Measurements from ENCODE around the gene PRDM16. TPM values are rescaled to one million over a fixed set of nuclear protein-coding genes. Genes with fewer than 3 reads are reported as not detected.
A peak's percentile ranks its signal among the peaks of the same experiment; 100 is the strongest.

The PRDM16 gene
- total and polyA plus RNA-seq, 2 of the 4 experiments (the other 2 are of a cell fraction), result 0.02 TPM; not detected in 1

DNA sequence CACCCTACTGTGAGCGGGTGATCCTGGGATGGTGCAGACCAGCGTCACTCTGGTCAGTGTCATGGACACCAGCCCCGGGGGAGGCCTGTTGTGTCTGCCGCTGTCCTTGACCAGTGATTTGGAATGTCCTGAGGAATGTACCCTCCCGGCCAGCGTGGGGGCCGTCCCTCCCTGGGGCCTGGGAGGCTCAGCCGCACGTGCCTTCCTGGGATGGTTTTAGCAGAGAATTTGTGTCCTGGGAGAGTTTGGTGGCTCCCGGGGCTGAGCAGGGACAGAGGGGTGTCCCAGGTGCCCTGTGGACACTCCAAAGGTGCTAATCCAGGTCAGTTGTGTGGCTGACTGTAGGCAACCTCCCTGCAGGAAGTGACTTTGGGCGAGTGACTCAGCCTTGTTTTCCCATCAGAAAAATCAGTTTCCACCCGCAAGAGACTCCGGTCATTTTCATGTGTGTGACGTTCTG lies 391.7 kb downstream of the PRDM16 start:
- H3K9me1 ChIP-seq (ENCODE audit: insufficient read depth, low read length), result no peaks in the 10 kb centered on the region
- no peak overlapping the region for H2BK5ac ChIP-seq (ENCODE audit: low read depth, low read length, poor library complexity, severe bottlenecking)
- H3K9ac ChIP-seq (ENCODE audit: low read depth, low read length), result no peak overlapping the region
- H3K23ac ChIP-seq (ENCODE audit: low read depth, low read length), result no peak overlapping the region
- BruUV-seq (replicated peaks), result no TSS peak
- H3K4me1 ChIP-seq (ENCODE audit: control insufficient read depth, insufficient read depth, low read length), result no peaks in the 10 kb centered on the region
- H3K56ac ChIP-seq (ENCODE audit: extremely low read depth, insufficient read depth, low read length), result no peak overlapping the region
- no peaks in the 10 kb centered on the region for H3K9me3 ChIP-seq (ENCODE audit: control insufficient read depth, insufficient read depth, low read length)
- TF ChIP-seq, protein P1, sequence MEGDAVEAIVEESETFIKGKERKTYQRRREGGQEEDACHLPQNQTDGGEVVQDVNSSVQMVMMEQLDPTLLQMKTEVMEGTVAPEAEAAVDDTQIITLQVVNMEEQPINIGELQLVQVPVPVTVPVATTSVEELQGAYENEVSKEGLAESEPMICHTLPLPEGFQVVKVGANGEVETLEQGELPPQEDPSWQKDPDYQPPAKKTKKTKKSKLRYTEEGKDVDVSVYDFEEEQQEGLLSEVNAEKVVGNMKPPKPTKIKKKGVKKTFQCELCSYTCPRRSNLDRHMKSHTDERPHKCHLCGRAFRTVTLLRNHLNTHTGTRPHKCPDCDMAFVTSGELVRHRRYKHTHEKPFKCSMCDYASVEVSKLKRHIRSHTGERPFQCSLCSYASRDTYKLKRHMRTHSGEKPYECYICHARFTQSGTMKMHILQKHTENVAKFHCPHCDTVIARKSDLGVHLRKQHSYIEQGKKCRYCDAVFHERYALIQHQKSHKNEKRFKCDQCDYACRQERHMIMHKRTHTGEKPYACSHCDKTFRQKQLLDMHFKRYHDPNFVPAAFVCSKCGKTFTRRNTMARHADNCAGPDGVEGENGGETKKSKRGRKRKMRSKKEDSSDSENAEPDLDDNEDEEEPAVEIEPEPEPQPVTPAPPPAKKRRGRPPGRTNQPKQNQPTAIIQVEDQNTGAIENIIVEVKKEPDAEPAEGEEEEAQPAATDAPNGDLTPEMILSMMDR (conservative IDR thresholded peaks at IDR 0.05; ENCODE audit: low read depth, low read length), result no peak
- peak; percentile 29; the same call in 1 of the 2 replicates for TF ChIP-seq BHLHE40 (IDR thresholded peaks at IDR 0.05; ENCODE audit: low read depth, low read length)
- no peak overlapping the region for H2BK120ac ChIP-seq (ENCODE audit: low read depth, low read length)
- ChIA-PET POLR2A (ENCODE audit: unreplicated experiment) (no interaction called here), CTCF (no interaction called here)
- no peak overlapping the region for H4K8ac ChIP-seq (ENCODE audit: low read depth in 2 of 2, low read length in 2 of 2)
- no peak overlapping the region for H3K14ac ChIP-seq (replicated peaks; ENCODE audit: low read depth, low read length)
- H3K79me1 ChIP-seq (ENCODE audit: low read depth in 1 of 2, low read length in 2 of 2), result no peaks in the 10 kb centered on the region
- no peak overlapping the region for H3K4me2 ChIP-seq (ENCODE audit: low read depth, low read length)
- no peaks in the 10 kb centered on the region for H3K36me3 ChIP-seq (ENCODE audit: control insufficient read depth, insufficient read depth, low read length)
- H3K4ac ChIP-seq (ENCODE audit: low read depth, low read length), result no peak overlapping the region
- no peak overlapping the region for H2AFZ ChIP-seq (replicated peaks; ENCODE audit: low read length, poor library complexity)
- ATAC-seq (ENCODE audit: low read depth) (no peak), DNase-seq (no peak)
- no peak overlapping the region for H2AK5ac ChIP-seq (ENCODE audit: low read depth, low read length)
- H3K18ac ChIP-seq (ENCODE audit: low read depth, low read length), result no peak overlapping the region
- no peak overlapping the region for H4K5ac ChIP-seq (ENCODE audit: low read depth, low read length)
- peak overlapping the region; percentile 28 for H2AK9ac ChIP-seq (replicated peaks; ENCODE audit: low read depth, low read length, poor library complexity)
- peaks cover 16% of the 10 kb centered on the region for H3K27me3 ChIP-seq (ENCODE audit: control insufficient read depth, insufficient read depth, low read length)
- WGBS, 2 experiments (ENCODE audit: extremely low coverage in 2 of 2, insufficient read length in 1 of 2), result 48% methylated on average over 5 of the region's 14 CpGs; no CpG with 5 or more reads in 1 of the 2 experiments
- H2BK20ac ChIP-seq (ENCODE audit: low read depth, low read length), result no peak overlapping the region
- no peak overlapping the region for H2BK15ac ChIP-seq (ENCODE audit: low read depth, low read length)
- no peak overlapping the region for H4K91ac ChIP-seq (ENCODE audit: insufficient read depth, low read depth, low read length)
- H3K4me3 ChIP-seq (ENCODE audit: insufficient read depth, low read depth, low read length), result no peak overlapping the region
- intact Hi-C loops (cut with micrococcal nuclease) (no loop called here), dilution Hi-C loops (cut with HindIII; ENCODE audit: low sequenced_read_pairs, unreplicated experiment) (no loop called here), in situ Hi-C loops (cut with MboI; ENCODE audit: low sequenced_read_pairs) (no loop called here)
- no peaks in the 10 kb centered on the region for H4K20me1 ChIP-seq (ENCODE audit: insufficient read depth, low read length)
- H3K27ac ChIP-seq (ENCODE audit: insufficient read depth, low read length), result no peak overlapping the region
